Head of caudate nucleus (tissue), 42 donors: ENCODE data around the gene VPS26B.
"Not testable (repeated sequence)": the region's sequence is repeated elsewhere in the genome, so short reads cannot be mapped to it uniquely, and the experiment has no call there.

ENCODE experiments used
- DNase-seq, 42 donors: peaks; one replicate each; pipeline versions ENCODE4 v3.0.0 to v3.0.0-alpha.2; 2020 to 2021; ENCODE audit warnings: mixed read lengths in 7 of 42
- intact Hi-C: fragments of 100-400 bp; cut with DNase I; formaldehyde crosslinking; loops from one replicate; pipeline ENCODE4 v1.15.0; 2022

The VPS26B gene

DNA sequence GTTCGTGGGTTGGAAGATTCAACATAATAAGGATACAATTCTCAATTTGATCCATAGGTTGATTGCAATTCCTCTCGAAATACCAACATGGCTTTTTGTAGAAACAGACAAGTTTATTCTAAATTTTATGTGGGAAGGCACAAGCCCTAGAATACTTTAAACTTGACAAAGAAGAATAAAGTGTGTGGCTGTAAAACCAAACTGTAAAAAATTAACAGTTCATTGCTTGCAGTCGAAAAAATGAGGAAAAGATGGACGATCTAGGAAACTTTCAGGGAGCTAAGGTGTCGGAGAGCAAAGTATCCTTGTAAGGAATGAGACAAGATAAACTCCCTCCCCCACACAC, 50.7 kb downstream of the VPS26B start:
- intact Hi-C loops: no loop called here
- no peak for DNase-seq

DNA sequence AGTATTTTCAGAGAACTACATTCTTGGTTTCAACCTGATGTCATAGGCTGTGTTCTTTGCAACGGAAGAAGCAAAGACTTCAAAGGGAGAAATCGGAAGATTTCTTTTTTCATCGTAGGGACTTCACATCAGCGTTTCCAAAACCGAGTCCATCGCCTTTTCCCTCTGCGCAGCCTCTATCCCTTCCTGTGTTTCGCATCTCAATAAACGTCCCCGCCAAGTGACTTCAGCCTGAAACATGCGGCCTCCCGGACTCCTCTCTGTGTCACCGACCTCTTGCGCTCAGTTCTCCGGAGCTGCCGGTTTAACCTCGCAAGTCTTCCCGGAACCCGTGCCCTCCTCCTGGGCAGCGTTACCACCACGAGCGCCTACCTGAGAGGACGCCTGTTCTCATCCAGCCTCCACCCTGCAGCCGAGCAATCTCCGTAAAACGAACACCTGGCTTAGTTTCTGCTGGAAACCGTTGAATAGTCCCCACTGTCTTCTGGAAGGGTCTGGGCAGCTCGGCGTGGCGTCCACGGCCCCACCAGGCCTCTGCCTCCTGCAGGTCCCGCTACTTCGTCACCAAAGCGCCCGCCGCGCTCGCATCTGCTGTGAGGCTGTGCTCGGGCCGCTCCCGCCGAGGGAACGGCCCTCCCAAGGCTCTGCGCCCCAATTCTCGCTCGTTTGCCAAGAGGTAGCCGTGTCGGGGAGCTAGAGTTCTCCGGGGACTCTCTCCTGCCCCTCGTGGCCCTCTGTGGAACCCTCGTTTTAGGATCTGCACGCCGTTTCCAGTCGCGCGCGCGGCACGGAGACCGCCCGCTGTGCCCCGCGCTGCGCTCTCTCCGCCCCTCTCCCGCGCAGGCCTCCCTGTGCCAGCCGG, 51.3 kb downstream of the VPS26B start, which contains the start of gene GLB1L3:
GLB1L3 (plus strand) TSS at position 846 of the 862 bp plus-strand sequence. CDS start 362 bp downstream, outside the sequence.
- intact Hi-C loops: no loop called here
- peak; percentile 57 to 93 (median 80) for DNase-seq

- peak in 20 of 42 donors; percentile 7 to 61 (median 38) for DNase-seq
Observed at GRCh38 chr11:134276396-134277182, 52.1 kb downstream of the VPS26B start.

DNA sequence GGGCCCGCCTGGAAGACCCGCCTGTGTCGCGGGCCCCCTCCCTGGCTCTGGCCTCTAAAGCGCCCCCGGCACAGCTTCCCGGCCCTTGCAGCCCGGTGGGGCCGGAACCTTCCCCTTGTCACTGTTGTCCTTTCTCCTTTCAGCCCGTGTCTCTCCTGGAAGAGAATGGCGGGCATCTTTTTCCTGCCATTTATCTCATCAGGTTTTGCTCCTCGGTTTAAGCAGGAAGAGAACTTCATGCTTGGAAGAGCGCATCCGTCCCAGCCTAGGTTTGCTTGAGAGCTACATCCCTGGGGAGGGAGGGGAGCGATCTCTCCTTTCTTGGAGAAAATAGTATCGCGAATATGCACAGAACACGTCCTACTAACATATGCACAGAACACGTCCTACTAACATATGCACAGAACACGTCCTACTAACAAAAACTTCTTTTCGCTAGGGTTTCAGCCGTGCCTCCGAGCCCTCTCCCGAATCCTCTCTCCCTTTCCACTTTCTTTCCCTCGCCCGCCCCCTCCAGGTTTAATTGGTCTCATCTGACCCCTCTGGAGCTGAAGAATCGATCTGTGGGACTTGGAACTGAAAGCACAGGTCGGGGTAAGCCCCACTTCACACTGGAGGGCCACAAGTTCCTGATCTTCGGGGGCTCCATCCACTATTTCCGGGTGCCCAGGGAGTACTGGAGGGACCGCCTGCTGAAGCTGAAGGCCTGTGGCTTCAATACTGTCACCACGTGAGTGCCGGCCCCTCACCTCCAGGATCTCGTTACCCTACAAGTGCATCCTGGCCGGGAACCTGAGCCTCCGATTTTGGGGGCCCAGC, 52.9 kb downstream of the VPS26B start:
- intact Hi-C loops: no loop called here
- peak in 11 of 42 donors; percentile 6 to 59 (median 29) for DNase-seq

More at GRCh38 chr11:134276396-134277182, 52.1 kb downstream of the VPS26B start:
- intact Hi-C loops: no loop called here

DNA sequence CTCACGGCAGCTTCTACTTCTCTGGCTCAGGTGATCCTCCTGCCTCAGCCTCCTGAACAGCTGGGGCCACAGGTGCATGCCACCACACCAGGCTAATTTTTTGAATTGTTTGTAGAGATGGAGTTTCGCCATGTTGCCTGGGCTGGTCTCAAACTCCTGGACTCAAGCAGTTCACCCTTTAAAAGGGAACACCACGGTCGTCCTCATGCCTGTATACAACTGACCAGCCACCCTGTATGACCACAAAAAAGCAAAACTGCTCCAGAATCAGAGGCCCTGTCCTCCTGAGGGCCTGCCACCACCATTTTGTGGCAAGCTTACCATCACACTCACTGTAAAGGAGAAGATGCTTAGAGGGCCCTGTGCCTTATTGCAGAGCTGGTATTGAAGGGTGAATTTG, 53.9 kb downstream of the VPS26B start:
- intact Hi-C loops: no loop called here

DNA sequence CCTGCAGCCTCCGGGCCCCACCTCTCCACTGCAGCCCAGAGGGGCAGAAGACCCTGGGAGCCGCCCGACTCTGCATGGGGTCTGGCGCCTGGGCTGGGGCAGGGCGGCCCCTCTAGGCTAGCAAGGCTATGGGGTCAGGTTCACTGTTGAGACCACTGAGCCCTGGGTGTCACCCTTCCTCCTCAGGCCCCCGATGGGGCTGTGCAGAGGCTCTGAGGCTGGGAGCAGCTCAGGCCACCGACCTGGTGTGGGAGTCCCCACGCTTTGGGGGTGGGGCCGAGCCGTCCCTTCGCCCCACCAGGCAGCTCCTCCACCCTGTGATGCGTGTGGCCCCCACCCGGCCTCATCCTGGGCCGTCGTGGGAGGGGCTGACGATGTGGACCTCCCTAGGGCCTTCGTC, 57.2 kb downstream of the VPS26B start:
- DNase-seq, intact Hi-C loops: not testable (repeated sequence)

More for the DNA sequence above, 53.9 kb downstream of the VPS26B start:
- DNase-seq: peak in 2 of 42 donors; percentile 12 to 13

DNA sequence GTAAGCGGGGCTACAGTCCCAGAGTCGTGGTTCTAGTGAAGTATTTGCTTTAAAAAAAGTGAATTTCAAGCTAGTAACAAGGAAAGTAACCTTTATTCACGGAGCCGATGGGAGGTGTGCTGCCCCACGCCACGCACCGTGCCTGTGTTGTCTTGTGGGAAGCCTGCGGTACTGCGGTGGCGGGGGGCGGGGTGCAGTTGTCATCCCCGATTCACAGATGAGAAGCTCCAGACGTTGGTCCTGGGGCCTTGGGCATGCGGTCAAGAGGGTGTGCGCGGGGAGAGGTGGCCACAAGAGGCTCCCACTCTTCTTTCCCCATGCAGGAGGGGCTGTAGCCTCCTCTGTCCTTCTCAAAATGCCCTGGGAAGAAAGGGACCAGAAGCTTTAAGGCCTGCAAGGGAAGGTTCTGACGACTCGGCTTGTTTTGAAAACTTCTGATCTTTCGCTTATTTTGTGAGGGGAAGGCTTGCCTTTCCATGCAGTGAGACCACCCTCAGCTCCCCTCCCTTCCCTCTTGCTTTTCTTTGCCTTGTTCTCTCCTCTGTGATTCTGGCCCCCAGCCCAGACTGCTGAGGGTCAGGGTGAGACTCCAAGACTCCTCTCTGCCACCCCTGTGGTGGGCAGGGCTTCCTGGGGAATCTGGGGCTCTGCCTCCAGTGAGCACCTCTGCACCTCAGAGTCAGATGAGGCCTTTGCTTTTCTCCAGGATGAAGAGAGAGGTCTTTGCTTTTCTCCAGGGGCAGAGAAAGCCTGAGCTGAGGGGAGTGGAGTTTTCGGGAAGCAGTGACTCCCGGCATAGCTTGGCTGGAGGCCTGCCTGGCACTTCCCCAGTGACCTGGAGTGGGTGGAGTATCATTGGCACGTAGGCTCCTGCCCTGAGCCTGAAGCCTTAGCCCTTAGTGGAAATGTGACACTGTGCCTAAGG, 57.9 kb downstream of the VPS26B start:
- peak in 1 of 42 donors; percentile 18 for DNase-seq
- intact Hi-C loops: no loop called here

DNA sequence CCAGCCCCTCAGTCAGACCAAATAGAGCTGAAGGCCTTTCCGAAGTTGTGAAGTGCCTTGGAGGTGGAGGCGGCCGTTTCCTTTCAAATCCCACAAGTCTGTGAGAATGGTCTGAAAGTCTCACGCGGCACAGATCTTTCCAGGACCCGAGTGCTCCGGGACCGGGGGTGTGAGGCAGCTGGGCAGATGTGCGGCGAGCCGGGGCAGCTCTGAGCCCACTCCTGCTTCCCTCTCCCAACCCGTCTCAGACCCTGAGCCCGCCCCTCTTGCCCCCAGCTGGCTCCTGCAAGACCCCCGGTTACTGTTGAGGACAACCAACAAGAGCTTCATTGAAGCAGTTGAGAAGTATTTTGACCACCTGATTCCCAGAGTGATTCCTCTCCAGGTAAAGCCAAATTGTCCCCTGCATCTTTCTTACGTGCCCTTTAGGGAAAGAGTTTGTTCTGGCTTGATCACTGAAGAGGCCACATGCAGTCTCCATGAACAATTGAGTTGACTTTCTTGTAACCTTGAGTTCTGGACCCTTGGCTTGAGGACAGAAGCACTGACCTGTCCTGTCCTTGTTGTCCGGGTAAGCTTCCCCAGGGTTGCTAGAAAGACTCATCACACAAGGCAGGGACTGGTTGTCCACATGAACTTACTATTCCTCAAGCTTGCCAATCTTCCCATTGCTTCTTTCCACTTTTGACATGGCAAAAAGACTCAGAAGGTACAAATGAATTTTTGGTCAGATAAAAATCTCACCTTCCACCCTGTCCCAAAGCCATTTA, 59.2 kb downstream of the VPS26B start:
- DNase-seq: peak in 1 of 42 donors; percentile 22
- intact Hi-C loops: no loop called here

GRCh38 chr11:134284349-134284748, 59.9 kb downstream of the VPS26B start:
- intact Hi-C loops: not testable (repeated sequence)
- peak in 1 of 42 donors; percentile 10 for DNase-seq

- intact Hi-C loops: no loop called here
- DNase-seq: peak in 1 of 42 donors; percentile 39
Observed at GRCh38 chr11:134287561-134287960, 63.1 kb downstream of the VPS26B start.

GRCh38 chr11:134288486-134288885, 64.0 kb downstream of the VPS26B start:
- intact Hi-C loops: no loop called here
- DNase-seq: peak in 1 of 42 donors; percentile 16

- intact Hi-C loops: no loop called here
- DNase-seq: no peak
Observed at GRCh38 chr11:134289167-134289566, 64.7 kb downstream of the VPS26B start.

DNA sequence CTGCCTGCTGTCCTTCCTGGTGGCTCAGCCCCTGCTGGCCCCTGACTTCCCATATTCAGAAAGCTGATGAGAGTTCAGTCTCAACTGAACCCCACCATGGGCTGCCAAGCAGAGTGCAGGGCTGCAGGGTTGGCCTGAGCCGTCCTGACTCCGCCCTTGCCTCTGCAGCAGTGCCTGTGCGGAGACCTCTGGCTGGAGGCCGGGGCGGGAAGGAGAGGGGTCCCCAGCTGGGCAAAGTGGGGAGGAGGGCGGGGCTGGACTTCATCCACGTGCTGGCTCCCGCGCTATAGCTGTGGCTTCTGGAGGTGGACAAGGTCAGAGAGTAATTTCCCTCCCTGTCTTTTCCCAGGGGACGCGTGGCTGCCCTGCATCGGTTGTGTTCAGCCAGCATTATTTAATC, 65.3 kb downstream of the VPS26B start:
- DNase-seq: peak in 1 of 42 donors; percentile 33
- intact Hi-C loops: no loop called here

DNA sequence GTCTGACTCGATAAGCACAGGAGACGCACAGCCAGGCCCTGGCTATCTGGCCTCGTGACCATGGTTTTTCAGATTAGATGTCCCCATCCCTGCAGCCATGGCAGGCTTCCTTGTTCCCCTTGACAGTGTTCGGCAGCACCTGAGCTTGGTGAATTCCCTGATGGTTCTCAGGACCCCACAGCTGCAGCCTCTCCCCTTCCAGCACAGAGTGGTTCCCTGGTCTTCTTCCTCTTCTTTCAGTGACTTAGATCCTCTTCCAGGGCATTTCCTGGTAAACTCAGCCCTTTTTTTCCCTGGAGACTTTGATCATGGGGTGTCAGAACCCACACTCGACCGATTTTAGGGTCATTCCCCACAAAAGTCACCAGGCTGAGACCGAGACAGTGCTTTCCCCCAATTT, 66.2 kb downstream of the VPS26B start:
- DNase-seq: peak in 1 of 42 donors; percentile 18
- intact Hi-C loops: no loop called here

DNA sequence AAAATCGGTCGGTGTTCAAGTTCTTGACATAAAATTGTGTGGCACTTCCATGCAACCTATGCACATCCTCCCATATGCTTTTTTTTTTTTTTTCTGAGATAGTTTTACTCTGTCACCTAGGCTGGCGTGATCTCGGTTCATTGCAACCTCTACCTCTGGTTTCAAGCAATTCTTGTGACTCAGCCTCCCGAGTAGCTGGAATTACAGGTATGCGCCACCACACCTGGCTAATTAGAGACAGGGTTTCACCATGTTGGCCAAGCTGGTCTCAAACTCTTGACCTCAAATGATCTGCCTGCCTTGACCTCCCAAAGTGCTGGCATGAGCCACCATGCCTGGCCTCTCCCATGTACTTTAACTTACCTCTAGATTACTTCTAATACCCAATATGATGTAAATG, 66.7 kb downstream of the VPS26B start:
- intact Hi-C loops: no loop called here
- peak in 1 of 42 donors; percentile 21 for DNase-seq

DNA sequence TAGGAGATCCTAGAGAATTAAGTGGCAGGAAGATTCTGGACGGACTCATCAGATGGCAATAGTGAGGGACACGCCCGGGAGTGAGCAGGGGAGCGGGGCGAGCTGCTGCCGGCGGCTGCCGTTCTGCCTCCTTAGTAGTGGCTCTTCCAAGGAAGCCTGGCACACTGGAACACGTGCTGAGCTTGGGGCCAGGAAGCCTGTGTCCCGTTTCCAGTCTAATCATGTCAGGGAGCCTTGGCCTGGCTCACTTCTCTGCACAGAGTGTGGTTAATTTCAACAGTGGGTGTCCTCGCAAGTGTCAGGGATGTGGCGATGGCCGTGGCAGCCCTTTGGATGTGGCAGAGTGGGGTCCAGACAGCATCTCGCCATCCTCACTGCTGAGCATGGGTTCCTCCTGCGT, 68.2 kb downstream of the VPS26B start:
- no peak for DNase-seq
- intact Hi-C loops: no loop called here
